ENCODE measurements around the gene DIS3L2.

DIS3L2 gene

DNA sequence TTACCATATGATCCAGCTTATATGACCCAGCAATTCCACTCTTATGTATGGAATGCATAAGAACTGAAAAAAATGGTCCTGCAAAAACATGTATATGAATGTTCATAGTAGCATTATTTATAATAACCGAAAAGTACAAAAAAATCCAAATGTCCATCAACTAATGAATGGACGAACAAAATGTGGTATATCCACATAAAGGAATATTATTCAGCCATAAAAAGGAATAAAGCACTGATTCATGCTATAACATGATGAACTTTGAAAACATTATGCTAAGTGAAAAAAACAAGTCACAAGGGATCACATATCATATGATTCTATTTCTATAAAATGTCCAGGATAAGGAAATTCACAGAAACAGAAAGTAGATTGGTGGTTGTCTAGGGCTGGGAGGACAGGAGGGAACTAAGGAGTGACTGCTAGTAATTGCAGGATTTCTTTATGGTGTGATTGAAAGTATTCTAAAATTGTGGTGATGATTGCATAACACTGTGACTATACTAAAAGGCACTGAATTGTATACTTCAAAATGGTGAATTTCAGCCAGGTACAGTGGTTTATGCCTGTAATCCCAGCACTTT is 10.0 kb upstream of the DIS3L2 start:
- no peak for DNase-seq (ENCODE audit: low read depth in 2 of 2)

DNA sequence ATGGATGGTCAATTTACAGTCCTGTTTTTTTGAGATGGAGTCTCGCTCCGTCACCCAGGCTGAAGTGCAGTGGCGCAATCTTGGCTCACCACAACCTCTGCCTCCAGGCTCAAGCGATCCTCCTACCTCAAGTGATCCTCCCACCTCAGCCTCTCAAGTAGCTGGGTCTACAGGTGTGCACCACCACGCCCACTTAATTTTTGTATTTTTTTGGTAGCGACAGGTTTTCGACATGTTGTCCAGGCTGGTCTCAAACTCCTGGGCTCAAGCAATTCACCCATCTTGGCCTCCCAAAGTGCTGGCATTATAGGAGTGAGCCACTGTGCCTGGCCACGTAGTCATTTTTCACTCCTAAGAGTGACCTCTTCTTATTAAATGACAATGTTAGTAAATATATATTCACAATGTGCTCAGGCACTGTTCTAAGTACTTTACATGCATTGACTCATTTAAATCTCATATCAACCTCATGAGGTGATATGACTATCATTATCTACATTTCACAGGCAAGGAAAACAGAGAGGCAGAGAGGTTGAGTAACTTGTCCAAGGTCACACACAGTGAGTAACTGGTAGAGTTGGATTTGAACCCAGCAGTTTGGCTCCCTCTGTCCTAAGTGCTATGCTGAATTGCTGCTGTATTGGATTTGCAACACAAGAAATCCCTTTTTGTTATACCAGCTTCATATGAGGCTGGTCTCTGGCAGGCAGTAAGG is 5.6 kb upstream of the DIS3L2 start:
- DNase-seq (ENCODE audit: low read depth in 2 of 2) = no peak

DNA sequence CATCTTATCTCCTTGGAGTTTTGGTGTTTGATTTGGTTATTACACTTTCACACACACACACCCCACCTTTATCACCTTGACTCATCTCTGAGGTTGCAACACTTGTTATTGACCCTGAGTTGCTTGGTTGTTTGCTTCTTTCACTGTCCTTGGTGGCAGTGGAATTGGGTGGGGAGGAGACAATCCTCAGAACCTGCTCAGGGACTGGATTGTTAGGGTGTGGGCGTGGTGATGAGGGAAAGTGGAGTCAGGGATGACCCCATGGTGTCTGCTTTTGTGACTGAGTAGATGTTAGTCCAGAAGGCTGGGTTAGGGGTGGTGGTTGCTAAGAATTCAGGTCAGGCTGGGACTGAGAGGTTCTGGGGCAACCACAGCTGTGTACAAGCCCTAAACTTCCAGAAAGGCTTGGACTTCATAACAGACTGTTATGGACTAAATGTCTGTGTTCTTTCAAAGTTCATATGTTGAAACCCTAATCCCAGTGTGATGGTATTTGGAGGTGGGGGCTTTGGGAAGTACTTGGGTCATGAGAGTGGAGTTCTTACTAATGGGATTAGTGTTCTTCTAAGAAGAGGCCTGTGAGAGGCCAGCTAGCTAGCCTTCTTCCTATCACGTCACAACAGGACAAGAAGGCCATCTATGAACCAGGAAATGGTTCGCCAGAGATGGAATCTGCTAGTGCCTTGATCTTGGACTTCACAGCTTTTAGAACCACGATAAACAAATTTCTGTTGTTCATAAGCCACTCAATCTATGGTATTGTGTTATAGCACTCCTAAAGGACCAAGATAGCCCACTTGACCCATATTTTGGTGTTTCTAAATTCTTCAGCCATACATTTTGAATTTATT is 3.4 kb upstream of the DIS3L2 start:
- DNase-seq (ENCODE audit: low read depth in 2 of 2) = no peak

DNA sequence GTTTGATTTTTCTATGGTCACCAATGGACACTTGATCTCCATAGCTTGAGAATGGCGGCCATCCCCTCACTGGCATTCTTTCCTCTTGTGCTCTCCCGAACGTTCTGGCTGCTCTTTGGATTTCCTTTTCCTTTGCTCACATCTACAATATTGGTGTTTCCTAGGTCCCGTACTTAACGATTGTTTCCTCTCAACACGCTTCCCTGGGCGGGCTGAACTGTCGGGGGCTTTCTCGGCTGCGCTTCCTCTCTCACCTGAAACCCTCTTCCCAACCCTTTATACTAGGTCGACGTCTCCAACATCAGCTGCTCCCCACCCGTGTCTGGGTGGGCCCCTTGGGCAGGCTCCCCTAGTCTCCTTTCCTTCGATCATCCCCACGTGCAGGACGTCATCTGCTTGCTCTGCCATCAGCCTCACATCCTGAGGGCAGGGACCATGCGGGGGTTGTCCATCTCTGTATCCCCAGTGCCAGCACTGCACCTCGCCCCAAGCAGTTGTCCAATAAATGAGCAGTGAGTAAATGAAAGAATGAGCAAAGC is 634 bp upstream of the DIS3L2 start:
- no peak for DNase-seq (ENCODE audit: low read depth in 2 of 2)

DNA sequence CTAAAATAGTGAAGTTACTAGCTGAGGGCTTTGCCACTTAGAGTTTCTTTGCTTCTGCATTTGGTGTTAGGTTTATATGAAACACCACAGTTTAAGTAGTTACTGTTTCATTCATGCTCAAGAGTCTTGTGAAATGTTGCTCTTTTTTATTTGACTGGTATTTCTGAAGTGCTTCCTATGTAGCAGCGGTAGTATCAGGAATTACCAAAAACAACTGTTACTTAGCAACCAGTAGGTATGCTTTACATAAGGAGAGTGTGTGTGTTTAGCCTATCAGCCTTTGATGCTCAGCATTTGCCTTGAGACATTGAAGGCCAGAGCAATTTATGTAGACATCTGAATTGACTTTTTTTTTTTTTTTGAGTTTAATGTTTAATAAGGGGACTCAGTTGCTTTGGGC is 3.6 kb downstream of the DIS3L2 start:
- no peak for DNase-seq (ENCODE audit: low read depth in 2 of 2)

DNA sequence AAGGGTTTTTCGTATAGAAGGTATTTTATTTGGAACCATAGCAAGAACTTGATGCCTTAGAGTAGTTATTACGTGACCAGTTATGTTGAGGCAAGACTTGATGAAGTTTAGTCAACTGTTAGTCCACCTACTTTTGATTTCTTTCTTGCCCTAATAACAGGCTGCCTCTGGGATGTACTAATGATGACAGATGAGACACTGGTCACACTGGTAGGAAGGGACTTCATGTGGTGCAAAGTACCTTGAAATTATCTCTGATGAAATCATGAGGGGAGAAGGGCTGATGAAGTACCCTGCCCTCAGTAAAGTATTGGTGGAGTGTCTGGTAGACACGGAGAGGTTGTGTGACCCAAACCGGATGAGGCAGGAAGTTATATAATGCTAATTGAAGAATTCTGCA is 5.4 kb downstream of the DIS3L2 start:
- DNase-seq (ENCODE audit: low read depth in 2 of 2) = no peak

DNA sequence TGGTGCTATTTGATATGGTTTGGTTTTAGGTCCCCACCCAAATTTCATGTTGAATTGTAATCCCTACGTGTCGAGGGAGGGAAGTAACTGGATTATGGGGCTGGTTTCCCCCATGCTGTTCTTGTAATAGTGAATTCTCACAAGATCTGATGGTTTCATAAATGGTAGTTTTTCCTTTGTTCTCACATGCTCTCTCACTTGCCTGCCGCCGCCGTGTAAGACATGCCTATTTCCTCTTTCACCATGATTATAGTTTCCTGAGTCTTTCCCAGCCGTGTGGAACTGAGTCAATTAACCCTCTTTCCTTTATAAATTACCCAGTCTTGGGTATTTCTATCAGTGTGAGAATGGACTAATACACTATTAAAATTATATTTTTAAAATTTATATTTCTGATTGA is 7.3 kb downstream of the DIS3L2 start:
- DNase-seq (ENCODE audit: low read depth in 2 of 2) = no peak

DNA sequence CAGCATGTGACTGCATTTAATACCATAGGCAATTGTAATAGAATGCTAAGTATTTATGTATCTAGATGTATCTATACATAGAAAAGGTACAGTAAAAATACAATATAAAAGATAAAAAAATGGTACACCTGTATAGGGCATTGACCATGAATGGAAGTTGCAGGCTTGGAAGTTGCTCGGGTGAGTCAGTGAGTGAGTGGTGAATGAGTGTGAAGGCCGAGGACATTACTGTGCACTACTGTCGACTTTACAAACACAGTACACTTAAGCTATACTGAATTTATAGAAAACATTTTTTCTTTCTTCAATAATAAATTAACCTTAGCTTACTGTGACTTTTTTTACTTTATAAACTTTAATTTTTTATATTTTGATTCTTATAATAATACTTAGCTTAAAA is 8.9 kb downstream of the DIS3L2 start:
- no peak for DNase-seq (ENCODE audit: low read depth in 2 of 2)

DNA sequence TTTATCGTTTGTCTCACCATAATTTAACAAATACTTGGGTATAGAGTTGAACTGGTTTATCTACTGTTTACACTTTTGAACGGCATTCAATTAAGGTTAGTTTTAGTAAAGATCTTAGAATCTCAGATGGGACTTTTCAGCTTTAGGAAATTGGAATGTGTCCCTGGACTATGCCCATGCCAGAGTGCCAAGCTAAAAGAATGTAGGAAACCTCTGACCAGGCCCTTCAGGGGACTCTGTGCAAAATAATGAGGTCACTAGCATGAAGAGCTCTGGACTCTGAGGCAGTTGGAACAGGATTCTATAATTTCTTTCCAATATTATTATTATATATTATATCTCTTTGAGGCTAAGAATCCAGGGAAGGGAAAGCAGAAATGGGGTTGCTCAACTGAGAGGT is 13.5 kb downstream of the DIS3L2 start:
- no peak for DNase-seq (ENCODE audit: low read depth in 2 of 2)

DNA sequence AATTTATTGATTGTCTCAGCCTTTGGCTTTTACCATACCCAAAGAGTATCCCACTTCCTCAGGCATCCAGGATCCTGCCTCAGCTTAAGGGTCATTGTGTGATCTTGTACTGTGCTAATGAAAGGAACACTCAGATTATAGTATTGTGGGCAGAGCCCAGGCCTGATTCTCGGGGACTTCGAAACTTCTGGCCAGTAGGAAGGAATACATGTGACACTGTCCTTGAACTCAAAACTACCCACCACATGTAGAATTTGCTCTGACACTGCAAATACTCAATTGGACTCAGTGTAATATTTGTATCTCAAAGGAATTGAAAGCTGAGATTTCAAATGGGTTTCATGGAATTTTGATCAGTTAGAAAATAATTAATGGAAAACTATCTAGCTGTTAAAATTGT is 15.9 kb downstream of the DIS3L2 start:
- DNase-seq (ENCODE audit: low read depth in 2 of 2) = no peak

DNA sequence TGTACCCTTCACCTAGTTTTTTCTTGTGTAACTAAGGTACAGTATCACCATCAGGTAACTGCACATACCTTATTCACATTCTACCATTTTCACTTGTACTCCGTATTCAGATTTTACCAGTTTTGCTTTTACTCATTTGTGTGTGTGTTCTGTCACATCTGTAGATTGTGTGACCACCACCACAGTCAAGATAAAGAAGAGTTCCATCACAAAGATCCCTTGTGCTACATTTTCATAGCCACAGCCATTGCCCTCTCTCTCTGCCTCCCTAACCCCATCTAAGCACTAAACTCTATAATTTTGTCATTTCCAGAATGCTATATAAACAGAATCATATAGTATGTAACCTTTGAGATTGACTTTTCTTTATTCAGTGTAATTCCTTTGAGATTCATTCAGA is 23.5 kb downstream of the DIS3L2 start:
- no peak for DNase-seq (ENCODE audit: low read depth in 2 of 2)

DNA sequence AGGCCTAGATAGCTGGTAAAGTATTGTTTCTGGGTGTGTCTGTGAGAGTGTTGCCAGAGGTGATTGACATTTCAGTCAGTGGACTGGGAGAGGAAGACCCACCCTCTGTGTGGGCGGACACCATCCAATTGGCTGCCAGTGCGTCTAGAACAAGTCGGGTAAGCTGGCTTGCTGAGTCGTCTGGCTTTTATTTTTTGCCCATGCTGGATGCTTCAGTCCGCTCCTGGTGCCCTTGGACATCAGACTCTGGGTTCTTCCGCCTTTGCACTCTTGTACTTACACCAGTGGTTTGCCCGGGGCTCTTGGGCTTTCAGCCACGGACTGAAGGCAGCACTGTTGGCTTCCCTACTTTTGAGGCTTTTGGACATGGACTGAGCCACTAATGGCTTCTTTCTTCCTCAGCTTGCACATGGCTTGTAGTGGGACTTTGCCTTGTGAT is 24.3 kb downstream of the DIS3L2 start:
- no peak for DNase-seq (ENCODE audit: low read depth in 2 of 2)

DNA sequence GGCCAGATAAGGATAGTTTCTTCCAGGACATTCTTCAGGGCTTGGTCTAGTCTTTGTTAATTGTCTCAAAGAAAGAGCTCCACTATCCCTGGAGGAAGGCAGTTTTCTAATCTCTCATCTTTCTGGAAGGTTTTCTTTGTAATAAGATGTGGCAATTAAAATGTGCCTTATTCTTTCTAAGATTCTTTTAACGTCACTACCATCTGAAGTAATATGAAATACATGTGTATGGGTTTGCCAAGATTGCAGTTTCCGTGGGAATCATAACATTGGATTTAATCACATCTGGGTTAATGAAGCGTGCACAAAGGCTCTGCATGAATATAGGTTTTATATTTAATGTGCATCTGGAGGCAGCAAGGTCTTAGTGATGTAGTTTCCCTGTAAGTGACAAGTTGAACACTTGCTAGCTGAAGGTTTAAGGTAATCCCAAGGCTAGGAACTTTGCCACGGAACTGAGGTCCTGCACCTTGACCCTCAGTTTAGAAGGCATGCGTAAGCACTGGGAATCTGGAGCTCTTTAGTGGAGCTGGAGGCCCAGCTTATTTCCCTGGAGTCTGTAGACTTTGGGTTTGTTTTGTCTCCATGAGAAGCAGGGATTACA is 25.7 kb downstream of the DIS3L2 start:
- DNase-seq (ENCODE audit: low read depth in 2 of 2) = no peak

DNA sequence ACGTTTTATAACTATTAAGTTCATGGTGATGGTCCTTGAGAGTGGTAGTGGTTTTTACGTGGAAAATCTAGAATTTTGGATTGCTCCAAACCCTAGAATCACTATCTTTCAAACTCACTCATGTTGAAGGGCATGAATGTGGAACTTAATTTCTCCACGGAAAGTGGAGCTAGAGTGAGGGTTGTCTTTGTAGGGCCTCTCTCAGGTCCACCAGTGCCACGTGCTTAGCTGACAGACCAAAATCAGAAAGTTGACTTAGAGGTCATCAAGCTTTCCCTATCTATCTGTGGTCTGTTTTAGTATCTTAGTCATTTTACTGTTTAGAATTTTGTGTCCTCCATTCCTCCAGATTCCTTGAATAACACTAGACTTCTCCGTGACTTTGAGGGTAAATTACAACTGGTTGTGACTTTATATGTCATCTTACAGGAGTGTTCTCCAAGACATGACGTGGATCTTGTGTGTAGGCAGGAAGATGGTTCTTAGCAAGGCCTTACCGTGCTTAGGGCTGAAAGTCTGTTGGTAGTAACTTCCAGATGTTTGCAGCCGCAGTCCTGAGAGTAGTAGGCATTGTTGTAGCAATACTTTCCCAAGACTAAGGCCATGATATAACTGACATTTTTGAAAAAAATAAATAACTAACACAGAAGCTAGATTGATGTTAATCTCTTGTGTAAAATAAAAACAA is 26.8 kb downstream of the DIS3L2 start:
- no peak for DNase-seq (ENCODE audit: low read depth in 2 of 2)

DNA sequence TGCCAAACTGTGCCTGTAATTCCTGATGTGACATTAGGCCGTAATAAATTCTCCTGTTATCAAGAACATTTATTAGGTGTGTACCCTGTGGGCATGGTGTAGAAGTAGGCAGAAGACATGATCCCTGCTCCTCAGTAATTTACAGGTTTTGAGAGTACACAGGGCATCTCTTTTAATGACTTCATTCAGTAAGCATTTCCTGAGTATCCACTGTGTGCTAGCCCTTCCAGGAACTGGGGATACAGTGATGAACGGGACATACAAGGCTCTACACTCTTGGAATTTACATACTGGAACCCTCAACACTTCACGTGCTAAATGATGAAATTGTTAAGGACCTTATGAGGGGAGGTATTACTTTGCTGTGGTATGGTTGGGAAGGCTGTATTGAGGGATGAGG is 30.2 kb downstream of the DIS3L2 start:
- no peak for DNase-seq (ENCODE audit: low read depth in 2 of 2)

DNA sequence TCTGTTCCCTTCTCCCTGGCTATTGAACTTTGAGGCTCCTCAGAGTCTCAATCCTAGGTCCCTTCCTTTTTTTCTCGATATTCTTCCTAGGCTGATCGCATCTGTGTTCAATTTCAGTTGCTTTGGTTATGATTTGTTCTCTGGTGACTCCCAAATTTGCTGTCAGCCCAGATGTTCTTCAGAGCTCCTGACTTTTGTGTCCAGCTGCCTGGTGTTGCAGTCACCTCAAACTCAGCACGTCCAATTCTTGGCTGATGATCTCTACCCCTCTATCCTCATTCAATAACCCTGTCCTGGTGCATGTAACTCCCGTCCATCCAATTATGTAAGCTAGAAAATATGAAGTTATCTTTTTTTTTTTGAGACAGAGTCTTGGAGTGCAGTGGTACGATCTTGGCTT is 31.4 kb downstream of the DIS3L2 start:
- no peak for DNase-seq (ENCODE audit: low read depth in 2 of 2)

DNA sequence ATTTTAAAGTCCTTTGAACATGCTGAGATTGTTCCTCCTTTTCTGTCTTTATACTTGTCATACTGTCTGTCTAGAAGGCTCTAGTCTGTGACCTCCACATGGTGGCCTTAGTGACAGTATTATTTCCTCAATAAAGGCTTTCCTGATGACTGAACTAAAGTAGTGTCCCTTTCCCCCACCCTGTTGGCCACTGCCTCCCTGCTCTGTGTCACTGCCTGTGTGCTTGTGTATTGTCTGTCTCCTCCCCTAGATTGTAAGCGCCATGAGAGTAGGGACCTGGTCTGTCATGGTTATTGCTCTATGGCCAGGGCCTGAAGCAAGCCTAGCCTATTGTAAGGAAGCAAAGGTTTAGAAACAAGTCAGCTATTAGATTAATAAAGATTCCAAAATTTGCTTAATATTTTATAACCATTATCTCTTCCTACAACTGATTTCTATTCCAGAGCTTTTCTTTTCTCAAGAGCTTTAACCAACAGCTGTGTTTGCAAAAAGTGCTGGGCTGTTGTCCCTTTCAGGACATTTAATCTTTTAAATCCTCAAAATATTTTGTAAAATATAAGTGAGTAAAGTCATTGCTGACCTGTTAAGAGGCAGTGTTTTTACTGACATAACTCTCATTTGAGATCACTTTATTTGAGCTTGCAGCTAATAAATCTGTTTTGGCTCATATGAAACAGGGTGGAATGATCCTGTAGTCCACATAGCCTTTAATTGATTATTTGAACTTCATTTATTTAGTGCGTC is 35.5 kb downstream of the DIS3L2 start:
- no peak for DNase-seq (ENCODE audit: low read depth in 2 of 2)

DNA sequence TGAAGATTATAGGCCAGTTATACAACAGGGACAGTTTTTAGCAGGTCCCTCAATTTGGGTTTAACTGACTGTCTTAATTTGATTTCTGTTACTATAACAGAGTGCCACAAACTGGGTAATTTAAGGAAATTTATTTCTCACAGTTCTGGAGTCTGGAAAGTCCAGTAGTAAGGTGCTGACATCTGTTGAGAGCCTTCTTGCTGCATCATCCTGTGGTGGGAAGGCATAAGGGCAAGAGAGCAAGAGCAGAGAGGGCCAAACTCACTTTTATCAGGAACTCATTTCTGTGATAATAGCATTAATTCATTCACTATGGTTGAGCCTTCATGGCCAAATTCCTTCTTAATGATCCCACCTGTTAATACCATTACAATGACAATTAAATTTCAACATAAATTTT is 36.5 kb downstream of the DIS3L2 start:
- no peak for DNase-seq (ENCODE audit: low read depth in 2 of 2)

DNA sequence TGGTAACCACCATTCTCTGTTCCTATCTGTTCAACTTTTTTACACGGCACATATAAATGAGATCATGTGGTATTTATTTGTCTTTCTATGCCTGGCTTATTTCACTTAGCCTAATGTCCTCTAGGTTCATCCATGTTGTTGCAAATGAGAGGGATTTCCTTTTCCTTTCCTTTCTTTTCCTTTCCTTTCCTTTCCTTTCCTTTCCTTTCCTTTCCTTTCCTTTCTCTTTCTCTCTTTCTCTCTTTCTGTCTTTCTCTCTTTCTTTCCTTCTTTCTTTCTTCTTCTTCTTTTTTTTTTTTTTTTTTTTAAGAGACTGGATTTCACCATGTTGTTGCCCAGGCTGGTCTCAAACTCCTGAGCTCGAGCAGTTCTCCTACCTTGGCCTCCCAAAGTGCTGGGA is 38.9 kb downstream of the DIS3L2 start:
- DNase-seq (ENCODE audit: low read depth in 2 of 2) = no peak

DNA sequence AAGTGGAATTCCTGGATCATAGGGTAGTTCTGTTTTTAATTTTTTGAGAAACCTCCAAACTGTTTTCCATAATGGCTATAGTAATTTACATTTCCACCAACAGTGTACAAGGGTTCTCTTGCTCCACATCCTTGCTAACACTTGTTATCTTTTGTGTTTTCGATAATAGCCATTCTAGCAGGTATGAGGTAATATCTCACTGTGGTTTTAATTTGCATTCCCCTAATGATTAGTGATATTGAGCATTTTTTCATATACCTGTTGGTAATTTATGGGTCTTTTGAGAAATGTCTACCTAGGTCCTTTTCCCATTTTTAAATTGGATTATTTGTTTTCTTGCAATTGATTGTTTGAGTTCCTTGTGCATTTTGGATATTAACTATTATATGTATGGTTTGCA is 39.6 kb downstream of the DIS3L2 start:
- DNase-seq (ENCODE audit: low read depth in 2 of 2) = no peak

DNA sequence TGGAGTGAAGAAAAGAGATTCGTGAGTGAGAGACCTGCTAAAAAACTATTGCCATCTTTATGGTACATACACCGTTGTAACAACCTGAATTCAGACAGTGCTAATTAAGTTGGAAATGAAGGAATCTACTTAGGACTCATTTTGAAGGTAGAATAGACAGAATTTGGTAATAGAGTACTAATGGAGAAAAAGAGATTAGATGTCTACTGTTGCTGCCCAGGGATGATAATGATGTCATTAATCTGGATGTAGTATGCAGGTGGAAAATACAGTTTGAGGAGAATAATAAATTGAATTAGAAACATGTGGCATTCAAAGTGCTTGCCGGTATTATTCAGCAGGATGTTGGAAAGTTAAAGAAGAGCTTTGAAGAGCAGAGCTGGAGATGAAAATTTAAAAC is 44.7 kb downstream of the DIS3L2 start:
- DNase-seq (ENCODE audit: low read depth in 2 of 2) = no peak

All from stimulated activated CD4-positive, alpha-beta T cell treated with anti-CD3 and anti-CD28 coated beads, Interleukin-1b, Interleukin-23, amount 100 ng/mL, for 1 hour (primary cell).